SK-N-SH treated with all-trans-retinoic acid at 6 μM for 48 hours (cell line): ENCODE results near the gene MOK.

Experiments used
- TOX ChIP-seq: fragments of 250-450 bp; sonication (Bioruptor Pico); IDR thresholded peaks from 2 replicates; pipeline ENCODE4 v1.8.0; 2021; ENCODE audit warnings: mild to moderate bottlenecking, moderate library complexity, borderline replicate concordance
- ZFP30 ChIP-seq: fragments of 450-650 bp; formaldehyde crosslinking; IDR thresholded peaks from 2 replicates; pipeline ENCODE4 v1.5.0; 2022; ENCODE audit warnings: mild to moderate bottlenecking, moderate library complexity
- ZNF70 ChIP-seq: fragments of 450-650 bp; formaldehyde crosslinking; IDR thresholded peaks from 2 replicates; pipeline ENCODE4 v1.5.0; 2020; ENCODE audit warnings: mild to moderate bottlenecking, moderate library complexity
- TF ChIP-seq, protein P1 (sequence below): fragments of 250-450 bp; sonication (Bioruptor Pico); IDR thresholded peaks from 2 replicates; pipeline ENCODE4 v1.5.1; 2020; ENCODE audit warnings: low read depth, mild to moderate bottlenecking, moderate library complexity

GRCh38 chr14:102222751-102223150 is 82.2 kb downstream of the MOK start:
- TF ChIP-seq ZNF70 (CRISPR knock-in tag): no peak
- TF ChIP-seq, protein P1, sequence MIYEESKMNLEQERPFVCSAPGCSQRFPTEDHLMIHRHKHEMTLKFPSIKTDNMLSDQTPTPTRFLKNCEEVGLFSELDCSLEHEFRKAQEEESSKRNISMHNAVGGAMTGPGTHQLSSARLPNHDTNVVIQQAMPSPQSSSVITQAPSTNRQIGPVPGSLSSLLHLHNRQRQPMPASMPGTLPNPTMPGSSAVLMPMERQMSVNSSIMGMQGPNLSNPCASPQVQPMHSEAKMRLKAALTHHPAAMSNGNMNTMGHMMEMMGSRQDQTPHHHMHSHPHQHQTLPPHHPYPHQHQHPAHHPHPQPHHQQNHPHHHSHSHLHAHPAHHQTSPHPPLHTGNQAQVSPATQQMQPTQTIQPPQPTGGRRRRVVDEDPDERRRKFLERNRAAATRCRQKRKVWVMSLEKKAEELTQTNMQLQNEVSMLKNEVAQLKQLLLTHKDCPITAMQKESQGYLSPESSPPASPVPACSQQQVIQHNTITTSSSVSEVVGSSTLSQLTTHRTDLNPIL (CRISPR knock-in tag): no peak
- no peak for TF ChIP-seq ZFP30 (CRISPR knock-in tag)
- no peak for TF ChIP-seq TOX (CRISPR knock-in tag)
